IgD-negative memory B cell (primary cell): ENCODE measurements around the gene SASH1. TPM values are rescaled to one million over a fixed set of nuclear protein-coding genes. Genes with fewer than 3 reads are reported as not detected.

Experiments used
- H3K27ac Mint-ChIP-seq, 3 donors: one replicate each; pipeline ENCODE4 v1.8.0; 2020 to 2022; ENCODE audit warnings: mild to moderate bottlenecking in 3 of 3, mixed read lengths in 3 of 3, moderate library complexity in 1 of 3
- H3K27me3 Mint-ChIP-seq: one replicate; pipeline ENCODE4 v1.8.0; 2021; ENCODE audit warnings: mixed read lengths
- H3K36me3 Mint-ChIP-seq: one replicate; pipeline ENCODE4 v1.8.0; 2020; ENCODE audit warnings: mild to moderate bottlenecking, mixed read lengths
- H3K4me1 Mint-ChIP-seq, 3 donors: one replicate each; pipeline ENCODE4 v1.8.0; 2020 to 2022; ENCODE audit warnings: mixed read lengths in 3 of 3, mild to moderate bottlenecking in 1 of 3
- H3K4me3 Mint-ChIP-seq, 4 donors: one replicate each; pipeline ENCODE4 v1.8.0; 2020 to 2022; ENCODE audit warnings: mild to moderate bottlenecking in 4 of 4, mixed read lengths in 4 of 4, moderate library complexity in 3 of 4
- H3K9me3 Mint-ChIP-seq, 3 donors: one replicate each; pipeline ENCODE4 v1.8.0; 2020 to 2021; ENCODE audit warnings: mixed read lengths in 3 of 3, mild to moderate bottlenecking in 1 of 3
- polyA plus RNA-seq: library from polyadenylated mRNA; unstranded; fragments of 300-500 nt; fragmentation: Illumina TruSeq; gene quantifications from one replicate; pipeline ENCODE4 v1.2.3, GENCODE V29; 2021

SASH1 gene
- polyA plus RNA-seq = 0.55 TPM

- Mint-ChIP-seq H3K9me3 (peaks cover 0 to 4% (median 0%) of the 10 kb centered on the region in 3 donors), H3K4me3 (peak within 1 kb of the TSS; percentile 64 to 92 (median 84)), H3K4me1 (peaks cover 2 to 7% (median 7%) of the 10 kb centered on the region in 3 donors), H3K27ac (no peak within 1 kb of the TSS), H3K36me3 (no peaks in the 10 kb centered on the region), H3K27me3 (peaks cover 36% of the 10 kb centered on the region)
Measured at GRCh38 chr6:148342350-148343046, at the start of gene SASH1. Gene SASH1 (plus strand): TSS chr6:148342838. CDS start chr6:148343068, 230 bp downstream.

DNA sequence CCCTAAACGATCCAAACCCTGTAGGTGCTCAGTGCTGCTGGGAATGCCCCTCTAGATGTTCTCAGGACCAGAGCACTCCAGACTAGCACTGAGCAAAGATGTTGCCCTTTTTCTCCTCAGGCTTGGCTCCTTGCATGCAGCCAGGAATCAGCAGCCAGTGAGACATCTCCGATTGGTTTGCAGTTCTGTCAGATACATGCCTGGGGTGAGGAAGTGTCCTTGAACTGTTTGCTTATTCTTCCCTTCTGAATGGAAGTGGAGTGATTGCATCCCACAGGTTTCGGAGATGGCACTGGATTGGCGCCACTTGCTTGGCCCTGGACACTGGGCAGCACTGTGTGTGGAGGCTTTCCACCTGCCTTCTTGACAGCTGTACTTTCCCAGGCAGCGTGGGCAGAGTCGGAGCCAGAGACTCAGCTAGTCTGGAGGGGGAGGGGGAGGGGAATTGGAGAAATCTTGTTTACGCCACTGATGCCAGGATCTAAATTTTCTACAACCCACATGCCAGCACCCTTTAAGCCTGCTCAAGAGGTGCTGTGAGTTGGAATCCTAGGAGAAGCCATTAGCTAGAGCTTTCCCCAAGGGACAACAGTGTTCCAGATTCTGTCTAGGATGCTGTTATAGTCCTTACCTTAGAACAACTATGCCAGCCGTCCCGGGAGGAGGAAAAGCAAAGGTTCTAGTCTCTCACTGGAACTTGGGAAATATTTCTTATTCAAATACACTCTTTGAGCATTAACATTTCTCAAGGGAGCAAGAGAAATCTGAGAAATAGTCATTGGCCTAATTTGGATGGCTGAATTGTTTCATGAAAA is 49.2 kb upstream of the SASH1 start:
- Mint-ChIP-seq H3K27ac (no peak overlapping the region), H3K9me3 (no peaks in the 10 kb centered on the region), H3K4me1 (no peaks in the 10 kb centered on the region), H3K36me3 (no peaks in the 10 kb centered on the region), H3K27me3 (peaks cover 15% of the 10 kb centered on the region), H3K4me3 (no peak overlapping the region)

DNA sequence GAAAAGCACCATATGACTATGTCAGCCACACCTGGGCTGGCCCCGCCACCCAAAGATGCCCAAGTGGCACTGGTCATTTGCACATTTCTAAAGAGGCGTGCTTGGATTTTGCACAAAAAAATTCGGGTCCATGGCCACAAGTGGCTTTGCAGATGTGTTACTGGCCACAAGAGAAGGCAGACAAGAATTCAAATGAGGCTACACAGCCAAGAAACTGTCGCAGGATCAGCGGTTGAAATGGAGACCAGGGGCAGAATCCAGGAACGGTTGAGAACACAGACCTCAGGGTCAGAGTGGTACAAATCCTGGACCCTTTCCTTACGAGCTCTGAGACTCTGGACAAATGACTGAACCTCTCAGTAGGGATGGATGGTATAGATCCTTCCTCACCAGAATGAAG is 48.6 kb upstream of the SASH1 start:
- Mint-ChIP-seq H3K9me3 (no peaks in the 10 kb centered on the region), H3K4me1 (no peaks in the 10 kb centered on the region), H3K4me3 (no peak overlapping the region), H3K36me3 (no peaks in the 10 kb centered on the region), H3K27me3 (peaks cover 12% of the 10 kb centered on the region), H3K27ac (peak overlapping the region in 1 of 3 donors; percentile 50)

- H3K27me3 Mint-ChIP-seq = peaks cover 4% of the 10 kb centered on the region
- no peaks in the 10 kb centered on the region for H3K9me3 Mint-ChIP-seq
- H3K36me3 Mint-ChIP-seq = peaks cover 4% of the 10 kb centered on the region
- no peak overlapping the region for H3K4me3 Mint-ChIP-seq
- H3K27ac Mint-ChIP-seq = no peak overlapping the region
- H3K4me1 Mint-ChIP-seq = no peaks in the 10 kb centered on the region
Measured at GRCh38 chr6:148295261-148295887, 47.3 kb upstream of the SASH1 start.

DNA sequence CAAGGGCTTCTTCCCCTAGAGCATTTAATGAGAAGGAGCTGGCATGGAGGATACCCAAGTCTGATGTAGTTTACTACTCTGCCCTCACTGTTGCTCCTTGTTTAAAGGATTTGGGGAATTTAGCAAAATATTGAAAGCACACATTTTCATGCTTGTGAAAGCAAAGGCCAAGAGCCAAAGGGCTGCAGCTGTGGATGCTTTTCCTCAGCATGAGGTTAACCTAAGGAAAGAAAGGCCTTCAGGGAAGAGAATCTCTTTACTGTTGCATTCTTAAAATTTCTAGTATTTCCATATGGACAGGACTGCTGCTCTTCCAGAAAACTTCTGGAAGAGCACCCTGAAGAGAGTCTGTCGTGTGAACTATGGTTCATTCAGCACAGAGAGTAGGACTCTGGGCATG is 45.9 kb upstream of the SASH1 start:
- no peak overlapping the region for H3K4me3 Mint-ChIP-seq
- no peaks in the 10 kb centered on the region for H3K4me1 Mint-ChIP-seq
- peaks cover 4% of the 10 kb centered on the region for H3K36me3 Mint-ChIP-seq
- H3K9me3 Mint-ChIP-seq = no peaks in the 10 kb centered on the region
- peaks cover 3% of the 10 kb centered on the region for H3K27me3 Mint-ChIP-seq
- no peak overlapping the region for H3K27ac Mint-ChIP-seq

DNA sequence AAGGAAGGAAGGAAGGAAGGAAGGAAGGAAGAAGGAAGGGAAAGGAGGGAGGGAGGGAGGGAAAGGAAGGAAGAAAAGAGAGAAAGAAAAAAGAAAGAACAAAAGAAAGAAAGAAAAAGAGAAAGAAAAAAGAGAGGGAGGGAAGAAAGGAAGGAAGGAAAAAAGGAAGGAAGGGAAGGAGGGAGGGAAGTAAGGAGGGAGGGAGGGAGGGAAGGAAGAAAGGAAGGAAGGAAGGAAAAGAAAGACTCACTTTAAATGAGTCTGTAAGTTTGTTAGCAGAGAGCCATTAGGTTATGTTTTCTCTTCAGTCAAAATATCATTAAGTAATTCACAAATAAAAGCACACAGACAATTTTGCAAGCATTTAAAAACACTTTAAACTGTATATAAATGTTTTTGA is 44.0 kb upstream of the SASH1 start:
- H3K9me3 Mint-ChIP-seq = no peaks in the 10 kb centered on the region
- peaks cover 4% of the 10 kb centered on the region for H3K36me3 Mint-ChIP-seq
- no peaks in the 10 kb centered on the region for H3K27me3 Mint-ChIP-seq

DNA sequence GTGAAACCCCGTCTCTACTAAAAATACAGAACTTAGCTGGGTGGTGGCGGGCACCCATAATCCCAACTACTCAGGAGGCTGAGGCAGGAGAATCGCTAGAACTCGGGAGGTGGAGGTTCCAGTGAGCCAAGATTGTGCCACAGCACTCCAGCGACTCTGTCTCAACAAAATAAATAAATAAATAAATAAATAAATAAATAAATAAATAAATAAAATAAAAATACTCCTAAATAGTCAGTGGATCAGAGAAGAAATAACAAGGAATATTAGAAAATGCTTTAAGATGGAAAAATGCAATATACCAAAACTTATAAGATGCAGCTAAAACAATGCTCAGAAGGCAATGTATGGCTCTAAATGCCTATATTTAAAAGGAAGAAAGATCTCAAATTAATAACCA is 39.0 kb upstream of the SASH1 start:
- peaks cover 4% of the 10 kb centered on the region for H3K36me3 Mint-ChIP-seq
- peaks cover 0 to 1% (median 0%) of the 10 kb centered on the region in 3 donors for H3K9me3 Mint-ChIP-seq
- peaks cover 0 to 6% (median 0%) of the 10 kb centered on the region in 3 donors for H3K4me1 Mint-ChIP-seq
- no peak overlapping the region for H3K4me3 Mint-ChIP-seq
- H3K27me3 Mint-ChIP-seq = no peaks in the 10 kb centered on the region
- H3K27ac Mint-ChIP-seq = no peak overlapping the region

More for the DNA sequence above, 44.0 kb upstream of the SASH1 start:
- H3K27ac Mint-ChIP-seq = no peak overlapping the region
- H3K4me1 Mint-ChIP-seq = no peaks in the 10 kb centered on the region
- H3K4me3 Mint-ChIP-seq = no peak overlapping the region

GRCh38 chr6:148304976-148305375 is 37.7 kb upstream of the SASH1 start:
- Mint-ChIP-seq H3K4me1 (peaks cover 0 to 6% (median 0%) of the 10 kb centered on the region in 3 donors), H3K9me3 (peaks cover 0 to 1% (median 0%) of the 10 kb centered on the region in 3 donors), H3K4me3 (no peak overlapping the region), H3K36me3 (peaks cover 2% of the 10 kb centered on the region), H3K27ac (no peak overlapping the region), H3K27me3 (no peaks in the 10 kb centered on the region)

DNA sequence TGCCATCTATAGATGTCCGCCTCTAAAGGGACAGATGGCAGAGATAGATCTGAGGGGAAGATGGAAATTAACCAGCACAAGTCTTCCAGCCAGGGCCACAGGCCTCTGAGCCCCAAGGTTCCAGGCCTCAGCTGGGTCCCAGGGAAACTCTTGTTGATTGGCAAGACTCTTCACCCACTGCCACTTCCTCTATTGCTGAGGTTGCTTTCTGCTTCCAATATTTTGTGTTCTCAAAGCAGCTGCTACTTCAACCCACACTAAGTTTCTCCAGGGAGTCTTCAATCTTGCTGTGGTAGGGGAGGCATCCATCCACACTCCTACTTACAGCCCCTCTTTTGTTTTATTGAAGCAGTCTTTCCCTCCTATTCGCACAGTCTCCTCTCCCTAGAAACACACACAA is 36.4 kb upstream of the SASH1 start:
- no peaks in the 10 kb centered on the region for H3K27me3 Mint-ChIP-seq
- H3K36me3 Mint-ChIP-seq = no peaks in the 10 kb centered on the region
- peaks cover 0 to 1% (median 0%) of the 10 kb centered on the region in 3 donors for H3K9me3 Mint-ChIP-seq
- H3K4me1 Mint-ChIP-seq = peaks cover 0 to 6% (median 0%) of the 10 kb centered on the region in 3 donors
- no peak overlapping the region for H3K4me3 Mint-ChIP-seq
- H3K27ac Mint-ChIP-seq = no peak overlapping the region

DNA sequence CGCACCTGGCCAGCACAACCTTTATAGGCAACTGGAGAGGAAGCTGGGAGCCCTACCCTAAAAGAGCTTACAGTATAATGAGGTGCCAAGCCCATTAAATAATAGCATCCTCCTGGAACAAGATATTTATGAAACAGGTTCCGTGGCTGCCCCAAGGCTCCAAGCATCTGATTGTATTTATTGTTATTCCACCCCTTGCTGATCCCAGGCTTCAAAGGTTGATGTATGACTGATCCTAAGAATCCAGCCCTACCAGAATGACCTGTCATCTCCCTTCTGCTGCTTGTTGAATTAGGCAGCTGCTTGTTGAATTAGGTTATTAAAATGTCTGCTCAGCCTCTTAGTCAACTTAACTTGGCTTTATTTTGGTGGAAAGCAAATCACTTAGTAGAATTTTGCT is 35.2 kb upstream of the SASH1 start:
- Mint-ChIP-seq H3K4me3 (no peak overlapping the region), H3K36me3 (no peaks in the 10 kb centered on the region), H3K9me3 (peaks cover 0 to 1% (median 0%) of the 10 kb centered on the region in 3 donors), H3K27me3 (no peaks in the 10 kb centered on the region), H3K4me1 (peaks cover 0 to 6% (median 0%) of the 10 kb centered on the region in 3 donors), H3K27ac (no peak overlapping the region)

GRCh38 chr6:148309301-148309700 is 33.3 kb upstream of the SASH1 start:
- Mint-ChIP-seq H3K4me1 (peaks cover 0 to 6% (median 0%) of the 10 kb centered on the region in 3 donors), H3K4me3 (no peak overlapping the region), H3K27ac (no peak overlapping the region), H3K27me3 (no peaks in the 10 kb centered on the region), H3K36me3 (no peaks in the 10 kb centered on the region), H3K9me3 (peaks cover 0 to 1% (median 0%) of the 10 kb centered on the region in 3 donors)

- H3K27me3 Mint-ChIP-seq = no peaks in the 10 kb centered on the region
- no peaks in the 10 kb centered on the region for H3K36me3 Mint-ChIP-seq
- peaks cover 0 to 1% (median 0%) of the 10 kb centered on the region in 3 donors for H3K9me3 Mint-ChIP-seq
- H3K4me3 Mint-ChIP-seq = no peak overlapping the region
- no peaks in the 10 kb centered on the region for H3K4me1 Mint-ChIP-seq
- H3K27ac Mint-ChIP-seq = no peak overlapping the region
Measured at GRCh38 chr6:148311966-148312669, 30.5 kb upstream of the SASH1 start.

DNA sequence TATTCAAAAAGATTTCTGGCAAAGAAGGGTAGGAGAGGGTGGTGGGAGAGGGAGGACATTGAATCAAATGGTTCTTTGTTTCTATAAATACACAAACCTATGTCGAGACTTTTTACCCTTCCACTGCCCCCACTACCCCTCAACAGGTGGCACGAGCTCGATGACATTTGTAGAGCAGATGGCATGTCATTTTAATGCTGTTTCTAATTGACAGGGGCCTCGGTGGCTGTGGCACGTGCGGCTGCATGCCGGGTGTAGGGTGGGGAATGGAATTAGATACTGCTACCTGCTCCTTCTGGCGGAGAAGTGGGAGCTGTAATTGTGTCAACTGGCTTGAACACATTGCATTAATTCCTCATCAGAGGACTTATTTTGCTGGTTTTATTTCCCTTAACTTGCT is 29.1 kb upstream of the SASH1 start:
- H3K4me3 Mint-ChIP-seq = no peak overlapping the region
- H3K27me3 Mint-ChIP-seq = no peaks in the 10 kb centered on the region
- no peaks in the 10 kb centered on the region for H3K9me3 Mint-ChIP-seq
- H3K27ac Mint-ChIP-seq = no peak overlapping the region
- H3K4me1 Mint-ChIP-seq = no peaks in the 10 kb centered on the region
- no peaks in the 10 kb centered on the region for H3K36me3 Mint-ChIP-seq

DNA sequence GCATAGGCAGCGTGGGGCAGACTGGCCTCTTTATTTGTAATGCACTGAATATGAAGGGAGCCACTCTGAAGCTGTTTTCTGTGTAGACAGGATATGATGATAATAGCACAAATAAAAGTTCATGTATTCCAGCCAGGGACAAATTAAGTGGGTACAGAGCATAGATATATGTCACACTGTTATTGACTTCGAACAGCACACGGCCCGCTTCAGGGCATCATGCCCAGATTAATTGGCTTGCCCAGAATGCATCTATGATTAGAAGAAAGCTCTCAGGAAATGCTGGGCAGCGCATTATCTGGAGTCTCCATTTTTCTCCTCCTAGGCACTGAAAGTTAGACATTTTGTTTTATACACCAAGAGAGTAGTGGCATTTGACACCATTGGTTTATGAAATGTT is 26.3 kb upstream of the SASH1 start:
- Mint-ChIP-seq H3K27me3 (peaks cover 3% of the 10 kb centered on the region), H3K27ac (no peak overlapping the region), H3K36me3 (no peaks in the 10 kb centered on the region)

GRCh38 chr6:148317051-148317450 is 25.6 kb upstream of the SASH1 start:
- no peak overlapping the region for H3K27ac Mint-ChIP-seq
- peaks cover 7% of the 10 kb centered on the region for H3K27me3 Mint-ChIP-seq
- H3K4me1 Mint-ChIP-seq = no peaks in the 10 kb centered on the region
- no peaks in the 10 kb centered on the region for H3K36me3 Mint-ChIP-seq
- no peak overlapping the region for H3K4me3 Mint-ChIP-seq
- peaks cover 0 to 2% (median 0%) of the 10 kb centered on the region in 3 donors for H3K9me3 Mint-ChIP-seq

More for the DNA sequence above, 26.3 kb upstream of the SASH1 start:
- Mint-ChIP-seq H3K4me3 (no peak overlapping the region), H3K4me1 (no peaks in the 10 kb centered on the region), H3K9me3 (peaks cover 0 to 2% (median 0%) of the 10 kb centered on the region in 3 donors)
